ENCODE data around the gene MED6.
A peak's percentile ranks its signal among the peaks of the same experiment; 100 is the strongest.

MED6 gene

DNA sequence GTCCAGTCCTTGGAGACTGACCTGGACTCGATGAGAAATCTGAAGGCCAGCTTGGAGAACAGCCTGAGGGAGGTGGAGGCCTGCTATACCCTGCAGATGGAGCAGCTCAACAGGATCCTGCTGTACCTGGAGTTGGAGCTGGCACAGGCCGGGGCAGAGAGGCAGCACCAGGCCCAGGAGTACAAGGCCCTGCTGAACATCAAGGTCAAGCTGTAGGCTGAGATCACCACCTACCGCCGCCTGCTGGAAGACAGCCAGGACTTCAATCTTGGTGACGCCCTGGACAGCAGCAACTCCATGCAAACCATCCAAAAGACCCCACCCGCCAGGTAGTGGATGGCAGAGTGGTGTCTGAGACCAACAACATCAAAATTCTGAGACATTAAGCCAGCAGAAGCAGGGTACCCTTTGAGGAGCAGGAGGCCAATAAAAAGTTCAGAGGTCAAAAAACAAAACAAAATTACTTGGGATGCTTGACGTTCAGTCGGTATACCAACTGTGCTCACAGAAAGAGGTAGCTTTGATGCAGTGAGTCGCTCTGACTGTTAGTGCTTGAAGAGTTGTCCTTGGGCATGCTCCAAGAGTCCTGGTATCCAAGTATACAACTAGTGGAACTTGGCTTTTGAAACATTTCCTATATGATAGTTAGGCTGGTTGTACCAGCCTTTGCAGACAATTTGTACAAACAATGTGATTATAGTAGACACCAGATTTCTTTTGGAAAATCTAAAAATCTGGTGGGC lies 4.8 kb downstream of the MED6 start:
- DNase-seq, result no peak

DNA sequence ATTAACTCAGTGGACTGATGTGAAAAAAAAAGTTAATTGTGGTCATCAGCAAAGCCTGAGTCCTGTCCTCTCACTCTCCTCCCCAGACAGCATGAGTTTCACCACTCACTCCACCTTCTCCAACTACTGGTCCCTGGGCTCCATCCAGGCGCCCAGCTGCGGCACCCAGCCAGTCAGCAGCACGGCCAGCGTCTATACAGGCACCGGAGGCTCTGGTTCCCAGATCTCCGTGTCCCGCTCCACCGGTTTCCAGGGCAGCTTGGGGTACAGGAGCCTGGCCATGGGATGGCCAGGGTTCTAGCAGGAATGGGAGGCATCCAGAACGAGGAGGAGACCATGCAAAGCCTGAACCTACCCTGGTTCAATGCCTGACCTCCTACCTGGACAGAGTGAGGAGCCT lies 6.0 kb downstream of the MED6 start:
- no peak for DNase-seq

DNA sequence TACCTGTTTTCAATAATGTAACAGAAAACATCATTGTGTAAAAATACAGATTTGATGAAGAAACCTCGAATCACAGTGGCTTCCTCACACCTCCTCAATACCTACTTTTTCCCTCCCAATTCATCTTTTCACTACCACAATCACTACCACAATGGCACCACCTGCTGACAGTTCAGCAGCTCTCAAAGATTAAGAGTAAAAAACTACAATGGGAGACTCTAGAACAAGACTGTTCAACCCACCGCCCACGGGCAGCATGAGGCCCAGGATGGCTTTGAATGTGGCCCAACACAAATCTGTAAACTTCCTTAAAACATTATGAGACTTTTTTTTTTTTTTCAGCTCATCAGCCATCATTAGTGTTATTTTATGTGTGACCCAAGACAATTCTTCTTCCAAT lies 15.2 kb downstream of the MED6 start:
- no peak for DNase-seq

- DNase-seq, result no peak
Observed at GRCh38 chr14:70576891-70577290, 23.6 kb downstream of the MED6 start.

GRCh38 chr14:70573050-70573449 lies 27.4 kb downstream of the MED6 start:
- DNase-seq, result no peak

GRCh38 chr14:70571139-70571538 lies 29.3 kb downstream of the MED6 start:
- DNase-seq, result no peak

GRCh38 chr14:70567791-70568190 lies 32.7 kb downstream of the MED6 start:
- peak; percentile 21 for DNase-seq

GRCh38 chr14:70563869-70564268 lies 36.6 kb downstream of the MED6 start:
- DNase-seq, result no peak

- DNase-seq, result no peak
Observed at GRCh38 chr14:70563417-70563816, 37.0 kb downstream of the MED6 start.

- no peak for DNase-seq
Observed at GRCh38 chr14:70558356-70558755, 42.1 kb downstream of the MED6 start.

- peak; percentile 4 for DNase-seq
Observed at GRCh38 chr14:70555890-70556289, 44.6 kb downstream of the MED6 start.

- no peak for DNase-seq
Observed at GRCh38 chr14:70538087-70538486, 62.4 kb downstream of the MED6 start.

GRCh38 chr14:70536830-70537229 lies 63.6 kb downstream of the MED6 start:
- DNase-seq, result no peak

DNA sequence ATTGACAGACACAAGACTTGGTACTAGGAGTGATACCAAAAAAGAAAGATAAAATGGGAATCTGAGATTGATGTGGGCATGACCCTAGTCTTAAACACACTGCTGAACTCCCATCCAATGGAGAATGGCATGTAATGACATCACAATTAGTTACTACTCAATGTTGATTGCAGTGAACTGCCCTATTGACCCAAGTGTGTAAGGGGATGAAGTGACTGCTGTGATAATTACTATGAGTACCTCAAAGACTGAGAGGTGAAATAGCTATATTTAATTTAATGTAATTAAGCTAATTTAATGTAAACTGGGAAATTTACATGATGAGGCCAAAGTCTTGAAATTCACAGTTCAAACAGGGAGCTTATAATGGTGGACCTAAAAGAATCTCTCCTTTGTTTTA lies 65.6 kb downstream of the MED6 start, which contains the start of gene ADAM20:
Gene ADAM20 (minus strand): TSS at position 101 of the 400 bp plus-strand sequence. CDS start 10,247 bp downstream, outside the sequence.
- no peak for DNase-seq
